NCI-H128 (cell line): ENCODE measurements around the gene GALNT18.

Source experiments
- DNase-seq: peaks from one replicate; lab custom pipeline; 2025; ENCODE audit not compliant: unreplicated experiment; lab: John Stamatoyannopoulos, UW

Gene GALNT18

DNA sequence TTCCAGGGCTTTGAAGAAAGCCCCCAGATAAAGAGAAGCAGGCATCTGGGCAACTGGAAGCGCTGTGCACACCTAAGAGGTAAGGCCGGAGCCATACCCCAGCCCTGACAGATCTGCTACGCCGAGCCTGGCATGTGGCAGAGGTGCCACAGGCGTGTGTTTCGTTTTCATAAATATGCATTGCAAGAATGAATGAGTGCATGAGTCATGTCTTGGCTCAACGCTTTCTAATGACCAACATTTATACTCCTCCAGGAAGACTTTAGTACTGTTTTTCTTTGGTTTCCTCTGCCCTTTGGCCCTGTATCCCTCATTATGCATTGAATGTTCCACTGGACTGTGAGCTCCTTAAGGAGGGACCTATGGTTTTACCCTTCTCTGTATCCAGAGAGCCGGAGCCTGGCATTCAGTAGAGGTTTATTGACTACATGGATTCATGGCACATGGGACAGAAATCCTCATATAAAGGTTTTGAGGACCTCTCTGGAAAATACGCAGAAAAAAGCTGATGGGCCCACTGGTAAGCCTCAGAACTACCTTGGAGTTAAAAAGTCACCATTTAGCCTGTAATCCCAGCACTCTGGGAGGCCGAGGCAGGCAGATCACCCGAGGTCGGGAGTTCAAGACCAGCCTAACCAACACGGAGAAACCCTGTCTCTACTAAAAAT is 229.9 kb downstream of the GALNT18 start:
- no peak for DNase-seq

DNA sequence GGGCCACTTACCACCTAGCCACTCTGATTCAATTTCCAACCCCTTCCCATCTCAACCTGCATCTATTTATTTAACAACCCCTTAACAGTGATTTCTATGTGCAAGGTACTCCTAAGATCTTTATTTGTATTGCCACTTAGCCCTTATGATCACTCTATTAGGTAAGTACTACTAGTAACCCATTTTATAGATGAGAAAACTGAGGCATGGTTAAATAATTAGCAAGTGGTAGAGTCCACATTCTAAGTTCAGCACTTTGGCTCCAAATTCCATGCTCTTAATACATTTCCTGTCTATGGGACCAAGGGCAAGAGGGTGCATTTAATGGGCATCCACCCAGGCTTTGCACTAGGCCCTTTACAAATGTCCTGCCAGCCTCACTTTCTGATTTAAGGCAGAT is 230.6 kb downstream of the GALNT18 start:
- DNase-seq: no peak

DNA sequence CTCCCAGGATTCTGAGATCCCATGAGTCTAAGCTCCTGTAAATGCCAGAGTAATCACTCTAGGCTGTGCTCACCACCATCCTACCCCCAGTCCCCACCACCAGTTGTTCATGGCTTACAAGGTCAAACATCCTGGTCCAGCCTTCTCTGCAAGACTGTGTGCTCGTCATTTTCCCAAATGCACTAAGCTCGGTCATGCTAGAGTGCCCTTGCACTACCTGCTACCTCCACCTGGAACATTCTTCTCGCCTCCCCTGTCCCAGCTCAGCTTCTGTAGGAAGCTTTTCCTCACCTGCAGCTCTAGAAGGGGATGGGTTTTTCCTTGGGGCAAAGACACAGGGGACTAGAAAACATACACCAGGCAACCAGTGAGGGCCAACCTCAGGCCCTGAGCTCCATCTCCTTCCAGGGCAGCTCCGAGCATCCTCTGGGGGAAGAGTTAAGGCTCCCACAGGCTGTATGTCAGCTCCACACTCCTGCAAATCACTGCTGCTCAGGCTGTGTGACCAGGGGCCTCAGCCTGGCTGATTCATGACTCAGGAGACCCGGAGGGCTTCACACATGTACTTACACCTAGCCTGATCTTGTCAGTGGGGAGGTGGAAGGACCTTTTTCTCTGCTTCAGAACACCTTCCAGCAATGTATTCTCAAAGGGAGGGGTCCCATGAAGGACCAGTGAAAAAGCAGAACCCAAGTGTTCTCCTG is 231.6 kb downstream of the GALNT18 start:
- no peak for DNase-seq

DNA sequence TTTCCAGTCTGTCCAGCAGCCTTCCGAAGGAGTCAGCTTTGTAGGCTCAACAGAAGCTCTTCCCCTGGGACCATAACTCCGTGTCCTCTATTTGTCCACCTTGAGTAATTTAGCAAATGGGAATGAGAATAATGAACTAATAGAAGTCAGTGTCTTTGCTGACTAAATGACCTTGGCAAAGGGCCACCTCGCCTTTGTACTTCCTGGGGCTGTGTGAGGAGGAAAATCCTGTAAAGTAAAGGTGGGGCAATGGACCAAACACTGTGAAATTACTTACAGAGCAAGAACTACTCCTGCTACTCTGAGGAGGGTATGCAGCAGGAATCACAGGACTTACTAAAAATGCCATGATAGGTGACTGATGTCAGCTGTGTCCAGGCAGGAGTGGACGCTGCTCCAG is 232.6 kb downstream of the GALNT18 start:
- no peak for DNase-seq

DNA sequence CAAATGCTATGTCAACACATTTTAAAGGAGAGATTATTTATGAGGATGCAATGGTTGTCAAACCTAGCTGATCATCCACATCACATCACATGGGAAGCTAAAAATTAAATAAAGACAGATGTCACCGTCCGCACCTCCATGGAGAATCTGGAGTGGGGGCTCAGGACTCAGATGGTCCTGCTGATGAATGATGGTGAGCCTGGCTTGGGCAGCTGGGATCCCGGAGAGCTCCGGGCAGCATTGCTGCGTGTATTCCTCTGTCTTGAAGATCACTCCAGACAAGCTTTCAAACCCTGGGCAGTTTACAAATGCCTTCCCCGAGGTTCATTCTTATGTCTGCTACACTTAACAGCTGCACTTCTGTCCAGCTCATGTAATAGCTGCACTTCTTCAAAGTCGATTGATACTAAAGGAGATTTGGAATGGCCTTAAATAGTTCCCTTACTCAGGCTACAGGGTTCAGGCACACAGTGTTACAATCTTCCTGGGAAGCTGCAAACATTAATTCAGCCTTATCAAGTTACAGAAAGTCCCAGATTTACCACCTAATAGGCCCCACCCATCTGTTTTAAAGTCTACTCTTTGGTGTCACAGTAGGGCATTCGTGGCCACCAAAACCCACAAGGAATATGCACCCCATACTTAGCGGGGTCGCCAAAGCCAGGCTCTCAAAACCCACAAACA is 234.0 kb downstream of the GALNT18 start:
- no peak for DNase-seq

DNA sequence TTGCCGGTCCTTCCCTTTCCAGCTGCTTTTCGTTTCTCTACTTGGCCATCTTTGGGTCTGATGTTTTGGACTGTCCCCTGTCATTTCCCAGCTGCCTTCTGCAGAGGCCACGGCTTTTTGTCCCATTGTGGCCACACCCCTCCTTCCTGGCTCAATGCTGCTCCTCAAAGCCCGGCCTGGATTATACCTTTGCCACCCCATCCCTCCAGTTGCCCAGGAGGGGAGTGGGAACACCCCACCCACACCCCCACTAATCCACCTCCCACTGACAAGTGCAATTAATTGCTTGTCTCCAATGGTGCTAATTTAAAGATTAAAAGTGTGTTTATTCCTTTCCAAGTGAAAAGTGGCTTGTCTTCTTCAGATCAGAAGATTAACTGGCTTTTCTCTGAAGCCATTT is 234.6 kb downstream of the GALNT18 start:
- DNase-seq: no peak

DNA sequence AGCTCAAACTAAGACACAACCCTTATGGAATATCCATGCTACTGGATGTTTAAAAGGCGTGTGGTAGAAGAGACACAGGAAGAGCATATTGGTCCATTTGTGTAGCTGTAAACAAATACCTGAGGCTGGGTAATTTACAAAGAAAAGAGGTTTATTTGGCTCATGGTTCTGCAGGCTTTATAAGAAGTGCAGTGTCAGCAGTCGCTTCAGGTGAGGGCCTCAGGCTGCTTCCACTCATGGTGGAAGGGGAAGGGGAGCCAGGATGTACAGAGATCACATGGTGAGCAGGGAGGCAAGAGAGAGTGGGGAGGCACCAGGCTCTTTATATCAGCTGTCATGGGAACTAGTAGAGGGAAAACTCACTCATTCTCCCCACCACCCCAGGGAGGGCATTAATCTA is 237.0 kb downstream of the GALNT18 start:
- no peak for DNase-seq

DNA sequence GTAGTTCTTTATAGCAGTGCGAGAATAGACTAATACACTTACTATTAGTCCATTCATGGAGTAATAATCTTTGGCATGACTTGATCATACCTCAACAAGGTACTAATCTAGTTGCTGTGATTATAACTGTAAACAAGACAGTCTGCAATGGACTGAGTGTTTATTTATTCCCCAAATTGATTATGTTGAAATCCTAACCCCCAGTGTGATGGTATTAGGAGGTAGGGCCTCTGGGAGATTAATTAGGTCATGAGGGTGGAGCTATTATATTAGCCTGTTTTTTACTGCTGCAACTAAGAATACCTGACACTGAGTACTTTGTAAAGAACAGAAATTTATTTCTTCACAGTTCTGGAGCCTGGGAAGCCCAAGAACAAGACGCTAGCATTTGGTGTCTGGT is 237.8 kb downstream of the GALNT18 start:
- no peak for DNase-seq

DNA sequence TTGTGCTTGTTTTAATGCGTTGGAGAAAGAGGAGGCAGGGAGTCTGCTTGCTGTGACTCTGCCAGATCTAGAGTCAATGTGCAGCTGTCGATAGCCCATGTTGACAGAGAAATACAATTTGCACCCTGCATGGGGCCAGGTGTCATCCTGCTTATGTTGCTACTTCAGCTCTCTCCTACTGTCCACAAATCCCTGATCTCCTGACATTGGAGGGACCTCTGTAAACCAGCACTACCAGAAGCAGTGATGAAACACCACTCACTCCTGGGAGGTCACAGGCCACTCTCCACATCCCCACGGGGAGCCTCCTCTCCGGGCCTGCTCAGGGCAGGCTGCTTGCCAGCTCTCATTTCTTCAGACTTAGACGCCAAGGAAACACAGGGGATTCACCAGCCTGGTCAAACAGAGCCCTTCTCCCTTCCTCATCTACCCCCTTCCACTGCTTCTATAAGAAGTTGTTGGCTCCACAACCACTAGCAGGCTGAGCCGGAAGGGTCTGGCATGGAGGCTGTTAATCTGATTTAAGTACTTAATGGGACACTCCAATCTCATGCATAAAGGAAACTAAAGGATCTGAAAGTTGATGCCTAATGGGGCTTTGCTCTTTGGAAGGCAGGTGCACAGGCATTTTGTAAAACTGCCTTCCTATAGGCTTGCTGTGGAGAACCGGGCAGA is 238.8 kb downstream of the GALNT18 start:
- peak; percentile 22 for DNase-seq

DNA sequence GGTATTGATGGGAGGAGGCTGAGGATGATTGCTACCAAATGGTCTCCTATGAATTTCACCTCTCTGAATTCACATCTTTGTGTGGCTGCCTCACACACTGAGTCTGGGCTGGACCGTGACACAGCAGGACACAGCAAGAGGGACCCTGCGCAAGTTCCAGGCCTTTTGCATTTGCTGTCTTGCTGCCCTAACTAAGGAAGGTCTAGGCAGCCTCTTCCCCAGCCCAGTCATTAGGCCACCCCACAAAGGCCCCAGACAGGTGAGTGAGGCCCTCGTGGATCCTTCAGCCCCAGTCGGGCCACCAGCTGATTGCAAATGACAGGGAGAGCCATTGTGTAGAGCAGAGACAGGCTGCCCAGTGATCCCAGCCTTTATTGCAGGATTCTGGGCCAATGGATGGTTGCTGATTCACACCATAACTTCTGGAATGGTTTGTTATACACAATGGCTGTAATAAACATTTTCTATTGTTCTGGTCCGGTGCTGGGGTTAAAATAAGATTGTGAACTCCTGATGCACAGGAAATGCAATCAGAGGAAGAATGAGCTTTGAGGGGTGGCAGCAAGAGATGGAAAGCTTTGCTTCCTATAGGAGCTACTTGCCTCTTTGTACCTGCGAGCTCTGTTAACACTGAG is 240.2 kb downstream of the GALNT18 start:
- DNase-seq: no peak

DNA sequence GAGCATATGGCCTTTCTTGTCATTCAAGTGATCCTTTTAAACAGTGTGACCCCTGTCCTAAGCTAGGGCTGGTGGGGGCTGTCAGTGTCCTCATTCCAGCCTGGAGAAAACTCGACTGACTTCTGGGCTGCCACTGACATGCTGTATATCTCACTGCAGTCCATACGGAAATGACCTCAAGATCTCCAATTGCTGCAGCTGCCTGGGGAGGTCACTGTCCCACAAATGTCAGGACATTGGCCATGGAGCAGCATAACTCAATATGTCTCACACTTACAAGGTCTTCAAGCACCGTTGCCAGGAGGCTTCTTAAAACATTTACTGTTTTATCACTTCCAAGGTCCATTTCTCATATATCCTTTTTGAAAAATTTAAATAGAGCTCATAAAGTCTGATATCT is 240.9 kb downstream of the GALNT18 start:
- DNase-seq: no peak

DNA sequence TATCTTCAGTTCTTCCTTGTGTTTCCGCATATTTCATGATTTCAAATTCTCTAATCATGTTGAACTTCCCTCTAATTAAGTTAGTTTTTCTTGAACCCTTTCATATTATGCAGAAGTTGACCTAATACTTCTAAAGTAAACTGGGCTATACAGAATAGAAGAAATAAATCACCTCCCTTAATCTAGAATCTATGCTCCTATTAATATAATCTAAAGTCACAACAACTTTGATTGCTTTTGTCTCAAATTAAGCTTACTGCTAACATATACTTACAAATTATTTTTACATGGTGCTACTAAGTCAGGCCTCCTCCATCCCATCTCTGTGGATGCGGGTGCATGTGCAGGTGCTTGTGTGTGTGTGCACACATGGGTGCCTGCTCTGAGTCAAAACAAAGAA is 241.5 kb downstream of the GALNT18 start:
- no peak for DNase-seq

DNA sequence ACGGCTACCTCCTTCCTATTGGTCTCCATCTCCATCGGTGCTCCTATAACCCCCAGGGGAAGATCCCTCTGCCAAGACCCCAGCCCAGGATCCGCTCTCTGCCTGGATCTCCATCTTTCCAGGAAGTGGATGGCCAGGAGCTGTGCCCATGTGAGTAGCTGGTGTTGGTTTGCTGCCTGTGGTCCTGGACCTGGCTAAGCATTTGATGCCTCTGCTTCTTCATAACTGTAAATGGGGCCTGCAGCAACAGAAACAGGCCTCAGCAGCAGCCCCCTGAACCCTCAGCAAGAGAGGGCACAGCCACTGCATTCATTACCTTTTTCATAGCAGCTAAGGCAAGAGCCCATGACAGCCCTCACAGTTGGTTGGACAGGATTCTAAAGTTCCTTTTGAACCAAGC is 242.1 kb downstream of the GALNT18 start:
- no peak for DNase-seq

DNA sequence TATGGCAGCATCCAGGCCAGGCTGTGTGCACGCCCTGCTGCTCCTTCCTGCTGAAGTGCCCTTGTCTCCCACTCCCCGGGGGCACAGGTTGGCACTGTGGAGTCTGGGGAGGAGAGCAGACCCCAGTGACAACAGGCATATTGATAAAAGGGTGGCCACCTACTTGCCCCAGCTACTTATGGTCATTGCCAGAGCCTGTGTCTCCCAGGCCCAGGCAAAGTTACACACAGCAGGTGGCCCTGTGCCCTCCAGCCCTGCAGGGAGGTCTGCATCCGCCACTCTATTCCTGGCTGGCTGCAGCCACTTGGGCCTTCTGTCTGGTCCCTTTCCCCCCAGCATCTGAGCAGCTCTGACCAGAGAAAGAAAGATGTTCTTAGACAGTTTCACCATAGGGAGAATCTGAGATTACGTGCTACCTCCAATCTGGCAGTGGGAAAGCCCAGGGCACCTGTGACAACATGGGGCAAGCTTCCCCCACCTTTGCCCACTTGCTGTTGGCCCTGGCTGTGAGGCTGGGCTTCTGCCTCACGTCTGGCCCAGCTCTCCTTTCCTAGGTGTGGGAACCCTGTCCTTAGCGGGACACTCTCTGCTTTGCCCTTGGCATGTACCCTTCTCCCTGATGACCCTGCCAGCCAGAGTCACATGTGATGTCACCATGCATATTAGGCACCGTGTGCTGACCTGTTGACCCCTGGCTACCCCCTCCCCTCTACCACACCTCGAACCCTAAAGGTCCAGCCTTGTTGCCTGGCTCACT is 243.4 kb downstream of the GALNT18 start:
- no peak for DNase-seq

DNA sequence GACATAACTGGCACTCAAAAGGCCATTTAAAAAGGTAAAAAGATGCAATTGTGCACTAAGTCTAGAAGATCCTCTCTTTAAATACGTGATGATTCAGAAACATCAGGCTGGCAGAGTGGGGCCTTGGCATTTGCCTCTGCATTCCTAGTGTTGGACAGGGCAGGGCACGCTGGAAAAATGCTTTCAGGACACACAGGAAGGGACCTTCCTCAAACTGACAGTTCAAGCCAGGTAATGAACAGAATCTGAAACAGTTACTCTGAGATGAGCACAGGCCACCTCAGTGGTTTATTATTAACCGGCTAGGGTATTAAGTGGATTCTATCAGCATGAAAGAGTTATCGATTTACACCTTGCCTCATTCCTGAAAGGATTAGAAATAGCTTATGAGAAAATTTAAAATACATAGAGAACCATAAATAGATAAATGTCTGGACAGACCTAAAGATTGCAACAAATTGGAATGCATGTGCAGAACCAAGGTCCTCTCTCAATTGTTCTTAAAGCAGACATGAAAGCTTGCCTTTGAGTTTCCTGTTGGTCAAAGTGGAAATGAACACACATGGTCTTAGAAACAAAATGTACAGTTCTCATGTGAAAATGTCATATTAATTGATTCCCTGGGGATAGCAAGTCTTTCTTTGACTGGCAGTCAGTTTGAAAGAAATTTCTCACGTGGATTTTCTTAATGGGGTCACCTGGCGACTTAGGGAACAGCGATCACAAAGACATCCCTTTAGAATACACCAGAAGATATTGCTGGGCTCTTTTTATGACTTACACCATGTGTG is 247.3 kb downstream of the GALNT18 start:
- no peak for DNase-seq

DNA sequence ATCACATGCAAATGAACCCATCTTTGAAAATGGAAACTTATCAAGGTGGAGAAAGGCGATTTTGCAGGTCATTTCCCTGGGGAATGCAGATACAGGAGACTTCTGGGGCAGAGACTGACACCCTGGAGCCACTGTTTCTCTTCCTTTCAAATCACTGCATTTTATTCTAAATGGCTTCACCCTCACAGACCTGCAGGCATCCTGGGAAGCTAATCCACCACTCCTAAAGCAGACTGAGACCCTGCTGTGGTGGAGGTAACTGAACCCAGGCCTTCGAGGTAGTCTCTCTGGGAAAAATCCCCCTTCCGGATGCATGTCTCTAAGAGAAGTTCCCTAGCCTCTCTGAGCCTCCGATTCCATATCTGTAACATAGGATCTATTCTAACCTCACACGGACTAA is 247.9 kb downstream of the GALNT18 start:
- DNase-seq: no peak

DNA sequence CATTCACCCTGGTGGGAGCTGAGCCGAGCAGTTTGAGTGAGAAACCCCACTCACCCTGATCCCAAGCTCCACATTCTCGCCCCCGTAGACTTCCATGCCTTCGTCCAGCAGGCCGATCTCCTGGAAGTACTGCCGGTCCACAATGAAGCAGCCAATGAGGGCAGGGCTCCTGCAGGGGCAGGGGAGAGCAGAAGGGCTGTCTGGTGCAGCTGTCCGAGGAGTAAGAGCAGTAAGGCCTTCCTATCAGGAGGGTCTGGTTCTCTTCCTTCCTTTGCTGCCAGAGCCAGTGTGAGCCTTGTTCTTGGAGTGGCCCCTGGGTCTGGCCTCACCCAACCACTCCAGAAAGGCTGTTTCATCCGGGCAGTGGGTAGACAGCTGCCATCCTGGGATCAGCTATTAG is 249.3 kb downstream of the GALNT18 start:
- DNase-seq: no peak

DNA sequence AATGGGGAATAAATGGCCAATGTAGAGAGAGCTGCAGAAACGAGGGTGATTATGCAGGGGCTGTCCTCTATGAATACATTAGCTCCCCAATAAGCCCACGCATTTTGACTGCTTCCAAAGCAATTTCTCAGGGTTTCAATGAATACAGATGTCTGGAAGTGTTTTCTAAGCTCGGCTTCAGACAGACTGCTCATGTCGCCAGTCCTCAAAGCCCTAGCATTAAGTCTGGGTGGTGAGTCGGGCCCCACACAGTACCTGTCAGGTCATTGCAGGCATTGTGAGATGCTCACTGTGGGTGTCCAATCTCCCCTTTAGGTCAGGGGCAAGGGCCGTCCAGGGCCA is 250.9 kb downstream of the GALNT18 start:
- DNase-seq: no peak

DNA sequence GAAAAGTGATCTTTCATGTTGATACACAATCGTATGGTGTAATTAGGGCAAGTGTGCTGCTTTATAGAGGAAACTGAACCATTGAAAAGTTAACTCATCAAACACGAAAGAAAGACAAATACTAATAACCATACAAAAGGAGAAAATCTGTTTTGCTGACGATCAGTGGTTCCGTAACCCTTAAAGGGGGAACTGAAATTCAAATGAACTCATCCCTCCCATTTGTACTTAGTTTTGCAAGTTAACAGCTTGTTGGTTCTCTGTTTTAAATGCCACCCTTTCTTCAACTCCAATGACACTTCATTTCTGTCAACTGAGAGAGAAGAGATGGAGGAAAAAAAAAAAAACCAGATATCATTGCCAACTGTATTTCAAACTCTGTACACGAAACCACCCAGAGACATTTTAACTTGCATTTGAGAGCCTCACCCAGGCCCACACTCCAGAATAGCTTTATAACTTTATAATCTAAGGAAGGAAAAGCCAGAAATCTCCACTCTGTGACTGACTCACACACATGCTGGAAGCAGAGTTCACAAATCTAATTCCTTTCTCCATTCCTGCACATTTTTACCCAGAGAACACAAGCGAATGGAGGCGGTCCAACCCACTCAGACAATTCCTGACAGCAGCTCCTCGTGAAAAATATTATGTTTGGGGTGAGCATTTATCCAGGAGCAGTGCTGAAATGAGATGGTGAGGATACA is 251.4 kb downstream of the GALNT18 start:
- DNase-seq: no peak
